HepG2 (cell line): ENCODE data around the gene BRCA1. TPM values are rescaled to one million over a fixed set of nuclear protein-coding genes. Genes with fewer than 3 reads are reported as not detected.

Source experiments
- E2F2 ChIP-seq: sonication (generic); formaldehyde crosslinking; IDR thresholded peaks from 2 replicates; pipeline ENCODE4 v1.4.0; 2020; ENCODE audit warnings: missing genetic modification reagents, borderline replicate concordance
- ELF1 ChIP-seq: sonication (generic); formaldehyde crosslinking; IDR thresholded peaks from 2 replicates; pipeline ENCODE4 v1.4.0; 2020; ENCODE audit warnings: missing genetic modification reagents
- EZH2 ChIP-seq: conservative IDR thresholded peaks from 2 replicates; pipeline ENCODE4 v1.6.1; 2012; ENCODE audit warnings: mild to moderate bottlenecking, low read depth, low read length, moderate library complexity
- HNRNPL ChIP-seq: fragments of 200-400 bp; formaldehyde crosslinking; IDR thresholded peaks from 2 replicates; pipeline ENCODE4 v1.6.1; 2017; ENCODE audit warnings: mild to moderate bottlenecking, low read depth, low read length
- KLF11 ChIP-seq: IDR thresholded peaks from 2 replicates; pipeline ENCODE4 v1.6.1; 2016; ENCODE audit warnings: missing compliant biosample characterization
- NFKB2 ChIP-seq: sonication (generic); formaldehyde crosslinking; IDR thresholded peaks from 2 replicates; pipeline ENCODE4 v1.4.0; 2020; ENCODE audit warnings: missing genetic modification reagents, borderline replicate concordance
- REPIN1 ChIP-seq: sonication (generic); formaldehyde crosslinking; IDR thresholded peaks from 2 replicates; pipeline ENCODE4 v1.8.0; 2022; ENCODE audit warnings: missing genetic modification reagents, low read depth, mild to moderate bottlenecking, borderline replicate concordance
- RFX3 ChIP-seq: IDR thresholded peaks from 2 replicates; pipeline ENCODE4 v1.6.1; 2016; ENCODE audit warnings: missing biosample characterization, missing genetic modification reagents
- SALL1 ChIP-seq: sonication (generic); formaldehyde crosslinking; IDR thresholded peaks from 2 replicates; pipeline ENCODE4 v1.8.0; 2022; ENCODE audit warnings: mild to moderate bottlenecking, missing genetic modification reagents
- TCF7L2 ChIP-seq: IDR thresholded peaks from 2 replicates; pipeline ENCODE4 v1.6.1; 2011; ENCODE audit warnings: mild to moderate bottlenecking, low read depth, low read length, moderate library complexity
- WIZ ChIP-seq: sonication (generic); formaldehyde crosslinking; IDR thresholded peaks from 2 replicates; pipeline ENCODE4 v1.5.1; 2020; ENCODE audit warnings: mild to moderate bottlenecking, missing genetic modification reagents
- ZBTB37 ChIP-seq: sonication (generic); formaldehyde crosslinking; IDR thresholded peaks from 2 replicates; pipeline ENCODE4 v1.4.0; 2020; ENCODE audit warnings: mild to moderate bottlenecking, missing genetic modification reagents
- ZNF30 ChIP-seq: sonication (generic); formaldehyde crosslinking; IDR thresholded peaks from 2 replicates; pipeline ENCODE4 v1.5.0; 2020; ENCODE audit warnings: mild to moderate bottlenecking, missing genetic modification reagents
- ZNF577 ChIP-seq: sonication (generic); formaldehyde crosslinking; IDR thresholded peaks from 2 replicates; pipeline ENCODE4 v1.4.0; 2020; ENCODE audit warnings: mild to moderate bottlenecking, low read depth, missing genetic modification reagents, borderline replicate concordance
- ZNF740 ChIP-seq: sonication (generic); formaldehyde crosslinking; IDR thresholded peaks from 2 replicates; pipeline ENCODE4 v1.4.0; 2020; ENCODE audit warnings: missing genetic modification reagents
- ZNF766 ChIP-seq: sonication (generic); formaldehyde crosslinking; IDR thresholded peaks from 2 replicates; pipeline ENCODE4 v1.5.0; 2020; ENCODE audit warnings: missing genetic modification reagents, borderline replicate concordance
- polyA plus RNA-seq, 8 experiments: library from polyadenylated mRNA; depleted of rRNA in 3 of 8; stranded (reverse) in 7 of 8; unstranded in 1 of 8; fragments of >200 nt; fragmentation: Illumina TruSeq in 4 of 8; extraction: Trizol in 4 of 8; gene quantifications; 2 replicates each; pipeline versions ENCODE4 v1.2.1 to v1.2.3, GENCODE V29; 2011 to 2016; ENCODE audit warnings: low read depth in 4 of 8, missing spikeins in 1 of 8, mixed read lengths in 1 of 8; ENCODE audit not compliant: insufficient read depth in 1 of 8
- total RNA-seq, 5 experiments: library from RNA; depleted of rRNA; stranded (reverse); fragments of >200 nt; fragmentation: Illumina TruSeq; extraction: Trizol; gene quantifications; 2 replicates each; pipeline ENCODE4 v1.2.3, GENCODE V29; 2016; ENCODE audit warnings: low read depth in 1 of 5
- TF ChIP-seq, protein P1 (sequence below): sonication (generic); formaldehyde crosslinking; IDR thresholded peaks from 2 replicates; pipeline ENCODE4 v1.4.0; 2020; ENCODE audit warnings: mild to moderate bottlenecking, missing genetic modification reagents

BRCA1 gene
- total and polyA plus RNA-seq, 2 of the 13 experiments (the other 11 are each of a cell fraction or from before 2014, with no cell fraction given): 13.3 to 37.5 TPM

DNA sequence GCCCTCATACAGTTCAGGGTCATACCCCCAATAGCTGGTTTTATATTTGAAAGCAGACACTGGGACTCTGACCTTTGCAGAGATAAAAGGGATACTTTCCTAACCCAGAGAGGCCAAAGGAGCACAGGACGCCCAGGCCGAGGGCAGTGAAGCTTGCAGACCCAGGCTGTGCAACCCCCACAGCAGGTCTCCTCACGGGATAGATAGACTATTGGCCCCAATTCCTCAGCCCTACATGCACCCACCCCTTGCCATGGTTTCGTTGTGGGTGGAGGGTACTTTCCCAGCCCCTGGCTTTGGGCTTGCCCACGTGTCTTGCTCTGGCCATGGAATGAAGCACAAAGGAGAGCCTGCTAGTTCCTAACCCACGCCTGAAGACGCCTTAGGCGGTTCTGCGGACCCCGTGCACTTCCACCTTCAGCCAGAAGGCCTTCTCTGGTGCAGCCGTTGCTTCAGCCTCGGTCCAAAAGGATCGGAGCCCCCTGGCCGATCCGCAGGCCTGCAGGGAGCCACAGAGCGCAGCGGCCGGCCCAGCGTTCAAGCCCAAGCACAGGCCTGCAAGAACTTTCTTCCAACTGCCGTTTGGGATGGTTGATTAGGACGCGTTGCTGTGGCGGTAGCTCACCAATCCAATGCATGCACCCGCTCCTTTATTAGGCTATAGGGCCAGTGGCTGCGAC, 9.8 kb upstream of the BRCA1 start (continued):
- TF ChIP-seq, protein P1, sequence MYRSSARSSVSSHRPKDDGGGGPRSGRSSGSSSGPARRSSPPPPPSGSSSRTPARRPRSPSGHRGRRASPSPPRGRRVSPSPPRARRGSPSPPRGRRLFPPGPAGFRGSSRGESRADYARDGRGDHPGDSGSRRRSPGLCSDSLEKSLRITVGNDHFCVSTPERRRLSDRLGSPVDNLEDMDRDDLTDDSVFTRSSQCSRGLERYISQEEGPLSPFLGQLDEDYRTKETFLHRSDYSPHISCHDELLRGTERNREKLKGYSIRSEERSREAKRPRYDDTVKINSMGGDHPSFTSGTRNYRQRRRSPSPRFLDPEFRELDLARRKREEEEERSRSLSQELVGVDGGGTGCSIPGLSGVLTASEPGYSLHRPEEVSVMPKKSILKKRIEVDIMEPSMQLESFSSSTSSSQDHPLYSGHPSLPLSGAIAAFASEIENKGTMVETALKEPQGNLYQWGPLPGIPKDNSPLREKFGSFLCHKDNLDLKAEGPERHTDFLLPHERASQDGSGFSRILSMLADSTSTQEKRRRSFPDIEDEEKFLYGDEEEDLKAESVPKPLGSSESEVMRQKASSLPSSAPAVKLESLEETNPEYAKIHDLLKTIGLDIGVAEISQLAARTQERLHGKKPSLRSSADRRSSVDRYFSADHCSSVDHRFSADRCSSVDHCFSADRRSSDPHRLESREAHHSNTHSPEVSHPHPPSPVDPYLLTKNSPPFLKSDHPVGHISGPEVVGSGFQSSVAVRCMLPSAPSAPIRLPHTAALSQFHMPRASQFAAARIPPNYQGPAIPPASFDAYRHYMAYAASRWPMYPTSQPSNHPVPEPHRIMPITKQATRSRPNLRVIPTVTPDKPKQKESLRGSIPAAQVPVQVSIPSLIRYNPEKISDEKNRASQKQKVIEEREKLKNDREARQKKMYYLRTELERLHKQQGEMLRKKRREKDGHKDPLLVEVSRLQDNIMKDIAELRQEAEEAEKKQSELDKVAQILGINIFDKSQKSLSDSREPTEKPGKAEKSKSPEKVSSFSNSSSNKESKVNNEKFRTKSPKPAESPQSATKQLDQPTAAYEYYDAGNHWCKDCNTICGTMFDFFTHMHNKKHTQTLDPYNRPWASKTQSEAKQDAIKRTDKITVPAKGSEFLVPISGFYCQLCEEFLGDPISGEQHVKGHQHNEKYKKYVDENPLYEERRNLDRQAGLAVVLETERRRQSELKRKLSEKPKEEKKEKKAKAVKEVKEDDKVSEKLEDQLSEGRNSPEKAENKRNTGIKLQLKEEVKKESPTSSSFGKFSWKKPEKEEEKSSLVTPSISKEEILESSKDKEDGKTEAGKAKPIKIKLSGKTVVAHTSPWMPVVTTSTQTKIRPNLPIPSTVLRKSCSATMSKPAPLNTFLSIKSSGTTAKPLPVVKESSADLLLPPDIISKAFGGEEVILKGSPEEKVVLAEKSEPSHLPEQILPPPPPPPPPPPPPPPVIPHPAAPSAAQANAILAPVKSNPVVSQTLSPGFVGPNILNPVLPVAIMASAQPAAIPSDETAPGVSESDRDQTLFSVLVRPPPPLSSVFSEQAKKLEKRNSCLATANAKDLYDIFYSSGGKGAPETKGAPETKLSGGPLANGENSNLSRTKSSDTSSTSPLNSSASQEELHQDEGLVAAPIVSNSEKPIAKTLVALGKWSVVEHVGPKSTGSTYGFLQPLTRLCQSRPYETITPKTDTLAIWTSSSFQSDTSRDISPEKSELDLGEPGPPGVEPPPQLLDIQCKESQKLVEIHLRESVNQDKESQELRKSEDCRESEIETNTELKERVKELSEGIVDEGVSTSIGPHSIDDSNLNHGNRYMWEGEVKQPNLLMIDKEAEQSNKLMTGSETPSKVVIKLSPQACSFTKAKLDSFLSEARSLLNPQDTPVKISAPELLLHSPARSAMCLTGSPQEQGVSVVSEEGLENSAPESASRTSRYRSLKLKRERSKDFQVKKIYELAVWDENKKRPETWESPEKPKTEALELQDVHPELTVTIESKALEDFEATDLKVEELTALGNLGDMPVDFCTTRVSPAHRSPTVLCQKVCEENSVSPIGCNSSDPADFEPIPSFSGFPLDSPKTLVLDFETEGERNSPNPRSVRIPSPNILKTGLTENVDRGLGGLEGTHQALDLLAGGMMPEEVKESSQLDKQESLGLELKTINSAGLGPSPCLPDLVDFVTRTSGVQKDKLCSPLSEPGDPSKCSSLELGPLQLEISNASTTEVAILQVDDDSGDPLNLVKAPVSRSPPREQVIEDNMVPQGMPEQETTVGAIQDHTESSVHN (CRISPR knock-in tag): peak; percentile 22; the same call in 1 of the 2 replicates
- TF ChIP-seq ZNF30 (CRISPR knock-in tag): no peak
- TF ChIP-seq ELF1 (CRISPR knock-in tag): no peak; the same call in 1 of the 2 replicates
- no peak for TF ChIP-seq WIZ (CRISPR knock-in tag)
- TF ChIP-seq HNRNPL: peak; percentile 38; the same call in 1 of the 2 replicates
- TF ChIP-seq E2F2 (CRISPR knock-in tag): no peak
- peak; percentile 90 for TF ChIP-seq SALL1 (CRISPR knock-in tag)
- no peak for TF ChIP-seq TCF7L2
- no peak for TF ChIP-seq ZNF766
- no peak for TF ChIP-seq EZH2
- peak; percentile 55; the same call in 1 of the 2 replicates for TF ChIP-seq NFKB2 (CRISPR knock-in tag)
- no peak for TF ChIP-seq ZBTB37 (CRISPR knock-in tag)
- TF ChIP-seq RFX3 (CRISPR knock-in tag): no peak
- no peak for TF ChIP-seq ZNF577 (CRISPR knock-in tag)
- TF ChIP-seq KLF11 (CRISPR knock-in tag): no peak
- no peak; the same call in none of the 2 replicates for TF ChIP-seq REPIN1 (CRISPR knock-in tag)
- TF ChIP-seq ZNF740 (CRISPR knock-in tag): peak; percentile 67; the same call in 1 of the 2 replicates
